Measurements from ENCODE around the gene COLEC12.

The COLEC12 gene

DNA sequence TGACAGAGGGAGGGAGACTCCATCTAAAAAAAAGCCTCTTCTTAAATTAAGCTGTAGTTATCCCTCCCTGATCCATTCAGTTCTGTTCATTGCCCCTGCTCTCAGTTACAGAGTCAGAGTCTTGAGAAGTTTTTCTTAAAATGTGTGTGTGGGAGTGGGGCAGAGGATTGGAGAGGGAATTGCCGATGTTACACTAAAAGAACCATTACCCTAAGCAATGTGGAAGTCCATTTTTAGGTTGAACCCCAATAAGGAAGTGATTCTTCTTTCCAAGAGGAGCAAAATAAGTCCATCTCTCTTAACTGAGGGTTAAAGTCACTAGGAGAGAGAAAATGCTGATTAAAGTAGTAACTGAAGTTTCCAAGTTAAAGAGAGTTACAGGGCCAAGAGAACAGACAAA lies 211.5 kb downstream of the COLEC12 start:
- no peak for DNase-seq (ENCODE audit: low read depth in 3 of 3)

DNA sequence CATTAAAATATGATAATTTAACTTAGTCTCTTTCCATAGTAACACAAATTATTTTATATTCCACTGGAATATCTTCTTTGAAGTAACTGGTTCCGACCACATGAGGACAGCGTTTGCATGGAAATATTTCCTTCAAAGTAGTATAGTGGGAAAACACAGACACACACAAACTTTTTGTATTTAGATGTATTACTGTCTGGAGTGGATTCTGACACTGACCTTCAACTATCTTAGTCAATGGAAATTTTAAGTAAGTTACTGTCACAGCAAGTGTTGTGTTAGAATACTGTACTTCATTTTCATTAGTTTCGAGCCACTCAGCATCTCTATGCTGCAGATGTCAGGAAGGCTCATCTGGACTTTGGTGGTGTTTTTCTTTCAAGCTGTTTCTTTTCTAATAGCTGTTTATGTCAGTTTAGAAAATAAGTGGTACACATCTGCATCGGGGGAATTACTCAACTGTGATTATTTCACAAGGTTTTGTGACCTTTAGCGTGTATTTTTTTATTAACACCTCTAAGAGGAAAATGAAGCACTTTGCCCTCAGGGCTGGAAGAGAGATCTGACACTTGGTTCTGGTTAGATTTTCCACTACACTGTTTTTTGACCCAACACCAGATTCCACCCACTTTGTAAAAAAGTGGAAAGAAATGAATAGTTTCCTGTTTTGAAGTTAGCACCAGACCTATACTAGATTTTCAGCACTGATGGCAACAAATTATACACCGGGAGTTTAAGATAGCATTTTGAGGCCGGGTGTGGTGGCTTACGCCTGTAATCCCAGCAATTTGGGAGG lies 213.8 kb downstream of the COLEC12 start:
- no peak for DNase-seq (ENCODE audit: low read depth in 3 of 3)

DNA sequence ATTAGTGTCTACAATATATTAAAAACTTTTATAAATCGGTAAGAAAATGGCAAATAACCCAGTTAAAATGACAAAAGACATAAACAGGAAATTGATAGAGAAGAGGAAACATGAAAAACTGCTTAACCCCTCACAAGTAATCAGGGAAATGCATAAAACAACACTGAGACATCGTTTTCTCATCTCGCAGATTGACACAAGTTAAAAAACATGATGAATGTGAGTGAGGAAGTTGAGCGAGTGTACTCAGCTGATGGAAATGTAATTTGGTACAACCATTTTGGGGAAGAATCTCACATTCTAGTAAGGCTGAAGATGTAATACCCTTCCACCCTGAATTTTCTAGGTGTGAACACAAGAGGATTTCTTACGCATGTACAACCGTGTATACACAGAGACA lies 214.7 kb downstream of the COLEC12 start:
- no peak for DNase-seq (ENCODE audit: low read depth in 3 of 3)

DNA sequence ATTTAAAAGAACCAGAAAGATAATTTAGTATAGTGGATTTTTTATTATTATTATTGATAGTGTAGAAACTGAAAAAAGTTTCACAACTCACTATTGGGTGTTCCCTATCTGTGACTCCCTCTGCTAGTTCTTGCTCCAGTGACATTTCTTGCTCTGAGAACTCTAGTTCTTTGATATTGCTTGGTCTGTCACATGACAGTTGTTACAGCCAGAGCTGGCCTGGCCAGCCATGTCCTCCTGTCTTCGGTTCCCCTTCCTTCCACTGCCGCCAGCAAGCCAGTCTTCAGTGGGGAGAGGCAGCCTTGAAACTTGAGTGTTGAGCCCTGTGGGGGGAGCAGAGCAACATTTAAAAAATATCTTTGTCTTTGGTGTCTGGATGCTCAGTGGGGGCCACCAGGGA lies 225.0 kb downstream of the COLEC12 start:
- no peak for DNase-seq (ENCODE audit: low read depth in 3 of 3)

DNA sequence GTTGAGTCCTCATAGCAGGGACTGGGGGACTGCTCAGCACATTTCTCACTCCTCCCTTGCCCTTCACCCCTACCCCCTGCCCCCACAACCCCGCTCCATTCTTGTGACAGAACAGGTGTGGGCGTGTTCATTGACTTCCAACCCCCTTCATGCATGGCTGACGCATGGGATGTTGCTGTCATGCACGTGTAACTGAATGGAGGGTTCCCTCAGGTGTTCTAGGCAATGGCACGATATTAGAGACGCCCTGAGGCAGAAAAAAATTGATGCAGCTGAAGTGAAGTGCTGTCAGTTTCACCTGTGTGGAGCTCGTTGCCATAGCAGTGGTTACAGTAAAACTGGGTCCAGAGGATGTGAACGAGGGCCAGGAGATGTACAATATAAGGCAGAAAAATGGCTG lies 226.2 kb downstream of the COLEC12 start:
- DNase-seq (ENCODE audit: low read depth in 3 of 3): no peak

DNA sequence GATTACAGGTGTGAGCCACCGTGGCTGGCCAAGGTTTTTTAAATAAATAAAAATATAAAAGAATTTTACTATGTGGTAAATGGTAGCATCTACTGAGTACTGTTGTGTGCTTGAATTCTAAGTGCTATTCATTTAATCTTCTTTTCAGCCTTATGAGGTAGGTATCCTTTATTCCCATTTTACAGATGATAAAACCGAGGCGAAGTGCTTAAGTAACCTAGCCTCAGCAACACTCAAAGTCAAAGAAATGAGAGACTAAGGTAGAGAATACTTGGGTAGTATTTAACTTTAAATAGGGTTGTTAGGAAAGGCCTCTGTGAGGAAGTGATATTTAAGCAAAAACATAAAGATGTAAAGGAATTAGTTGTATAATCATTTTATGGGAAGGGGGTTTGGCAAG lies 227.0 kb downstream of the COLEC12 start:
- no peak for DNase-seq (ENCODE audit: low read depth in 3 of 3)

DNA sequence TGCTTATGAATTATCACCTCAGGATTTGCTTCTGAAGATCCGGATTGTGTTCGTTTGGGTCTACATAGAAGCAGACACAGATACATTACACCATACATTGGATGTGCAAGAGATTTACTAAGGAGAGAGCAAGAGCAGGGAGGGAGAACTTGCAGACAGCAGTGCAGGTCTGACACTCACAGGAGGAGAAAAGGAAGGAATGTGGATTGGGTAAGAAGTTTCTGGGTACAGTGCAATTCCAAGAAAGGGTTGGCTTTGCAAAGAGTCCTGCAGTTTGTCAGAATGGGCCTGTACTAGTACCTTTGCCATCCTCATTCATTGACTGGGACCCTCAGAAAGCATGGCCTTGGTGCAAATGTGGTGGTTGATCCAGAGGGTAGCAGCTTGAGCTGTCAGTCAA lies 227.9 kb downstream of the COLEC12 start:
- no peak for DNase-seq (ENCODE audit: low read depth in 3 of 3)

DNA sequence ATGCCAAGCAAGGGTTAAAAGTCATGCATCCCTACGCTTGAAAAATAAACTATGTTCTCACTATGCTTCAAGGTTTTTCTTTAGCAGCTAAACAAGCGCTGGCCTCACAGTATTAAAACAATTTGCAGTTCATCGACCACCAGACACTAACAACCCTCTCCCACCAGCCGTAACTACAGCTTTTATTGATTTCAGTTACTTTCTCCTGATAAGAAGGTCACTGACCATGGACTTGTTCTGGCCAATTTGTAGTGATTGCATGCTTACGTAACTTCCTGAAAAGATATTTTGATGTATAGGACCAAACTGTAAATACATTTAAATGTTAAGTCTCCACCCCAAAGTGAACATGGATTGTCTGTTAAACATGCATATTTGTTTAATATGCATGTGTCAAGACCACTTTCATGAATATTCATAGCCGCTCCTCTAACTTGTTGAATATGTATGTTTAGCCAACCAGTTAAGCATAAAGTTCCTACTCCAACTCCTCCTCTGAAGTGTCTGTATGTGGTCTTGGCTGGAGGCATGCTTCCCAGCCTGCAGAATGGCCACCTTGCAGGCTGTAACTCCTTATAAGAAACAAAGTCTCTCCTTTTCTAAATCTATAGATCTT lies 230.9 kb downstream of the COLEC12 start:
- no peak for DNase-seq (ENCODE audit: low read depth in 3 of 3)

DNA sequence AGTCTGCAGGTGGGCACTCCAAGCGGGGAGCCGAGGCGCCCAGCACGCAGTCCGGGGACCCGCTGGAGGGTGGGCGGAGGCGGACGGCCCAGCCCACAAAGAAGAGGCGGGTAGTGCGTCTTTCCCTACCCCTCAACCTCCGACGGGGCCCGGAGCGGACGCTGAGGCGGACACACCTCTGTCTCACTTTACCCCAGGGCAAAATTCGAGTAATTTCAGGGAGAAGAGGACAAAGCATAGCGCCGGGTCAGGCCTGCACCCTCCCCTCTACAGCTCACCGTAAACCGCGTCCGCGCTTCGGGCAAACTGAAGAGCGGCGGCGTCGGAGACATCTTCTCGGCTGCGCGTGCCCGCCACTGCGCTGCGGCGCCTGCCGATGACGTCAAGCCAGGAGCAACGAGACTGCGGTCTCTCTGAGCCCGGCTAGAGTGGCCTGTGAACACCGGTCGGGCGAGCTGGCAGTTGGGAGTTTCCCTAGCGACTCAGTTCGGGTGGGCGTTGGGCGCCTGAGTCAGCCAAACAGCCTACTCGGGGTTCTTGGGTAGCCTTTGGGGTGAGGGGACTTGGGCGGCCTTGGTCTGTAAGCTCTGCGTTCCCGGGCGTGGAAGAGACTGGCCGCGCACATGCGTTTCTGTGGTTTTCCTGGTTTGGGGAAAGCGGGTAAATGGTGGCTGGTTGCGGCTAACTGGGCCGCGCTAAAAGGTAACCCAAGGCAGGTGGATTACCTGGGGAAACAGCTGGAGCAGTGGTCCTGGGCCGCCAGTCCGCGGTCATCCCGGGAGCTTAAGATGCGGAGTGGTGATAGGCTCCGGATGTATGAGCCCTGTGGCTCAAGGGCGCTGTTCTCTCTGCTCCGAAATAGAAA lies 232.6 kb downstream of the COLEC12 start, which contains the start of gene THOC1:
TSS of gene THOC1 (minus strand) at position 360 of the 865 bp plus-strand sequence. CDS start at position 332, 28 bp downstream.
- peak; percentile 93 to 95 (median 93) for DNase-seq (ENCODE audit: low read depth in 3 of 3)

DNA sequence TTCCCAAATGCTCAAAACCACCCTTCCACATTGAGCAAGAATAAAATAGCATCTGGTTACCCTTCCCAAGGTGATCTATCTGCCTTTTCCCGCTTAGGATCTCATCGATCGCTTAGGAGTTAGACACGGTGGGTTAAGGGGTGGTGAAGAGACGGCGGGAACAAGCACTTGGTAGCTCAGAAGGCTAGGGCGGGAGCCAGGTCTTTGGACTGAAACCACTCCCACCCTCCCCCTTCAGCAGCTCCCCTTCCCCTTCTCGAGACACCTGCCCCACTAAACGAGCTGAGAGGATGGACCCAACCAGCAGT lies 233.2 kb downstream of the COLEC12 start:
- peak in 1 of 3 donors; percentile 0 for DNase-seq (ENCODE audit: low read depth in 3 of 3)

All from stimulated activated CD4-positive, alpha-beta T cell treated with anti-CD3 and anti-CD28 coated beads, TNF-alpha, amount 100 ng/mL, for 48 hours (primary cell).